K562 (cell line): Measurements from ENCODE around the gene LRMDA. TPM values are rescaled to one million over a fixed set of nuclear protein-coding genes. Genes with fewer than 3 reads are reported as not detected.

Experiments
- GATAD2A ChIP-seq: fragments of 450-650 bp; IDR thresholded peaks from 2 replicates; pipeline ENCODE4 v1.6.1; 2017
- MEF2A ChIP-seq: IDR thresholded peaks from 2 replicates; pipeline ENCODE4 v1.6.1; 2011; ENCODE audit warnings: low read depth, mild to moderate bottlenecking, low read length, moderate library complexity; ENCODE audit not compliant: control insufficient read depth
- TEAD2 ChIP-seq: fragments of 450-650 bp; IDR thresholded peaks from 2 replicates; pipeline ENCODE4 v1.6.1; 2016; ENCODE audit warnings: missing genetic modification characterization, control low read depth, missing compliant biosample characterization
- ZC3H4 ChIP-seq: sonication (generic); formaldehyde crosslinking; IDR thresholded peaks from 2 replicates; pipeline ENCODE4 v1.9.0; 2021; ENCODE audit warnings: missing genetic modification reagents, borderline replicate concordance
- ZFP1 ChIP-seq: fragments of 450-650 bp; formaldehyde crosslinking; IDR thresholded peaks from 2 replicates; pipeline ENCODE4 v1.4.0; 2020; ENCODE audit warnings: mild to moderate bottlenecking, mixed read lengths
- ZFP36 ChIP-seq: fragments of 150-350 bp; IDR thresholded peaks from 2 replicates; pipeline ENCODE4 v1.6.1; 2018; ENCODE audit warnings: low read length, low read depth; ENCODE audit not compliant: partially characterized antibody
- polyA plus RNA-seq, 8 experiments: library from polyadenylated mRNA; depleted of rRNA in 4 of 8; stranded (reverse) in 5 of 8; unstranded in 3 of 8; fragments of >200 nt; fragmentation: Nextera tagmentation in 2 of 8; fragmentation: Illumina TruSeq in 1 of 8; extraction: Ambion mirVana in 2 of 8; extraction: Trizol in 1 of 8; gene quantifications; 2 replicates each; pipeline versions ENCODE4 v1.2.1 to v1.2.3, GENCODE V29; 2011 to 2014; ENCODE audit warnings: inconsistent platforms in 1 of 8, missing spikeins in 1 of 8
- total RNA-seq, 7 experiments: library from RNA; depleted of rRNA in 6 of 7; stranded (reverse); fragments of >200 nt in 6 of 7; fragmentation: Illumina TruSeq in 2 of 7; extraction: Trizol in 2 of 7; gene quantifications; 2 replicates each; pipeline versions ENCODE4 v1.2.1 to v1.2.3, GENCODE V29; 2011 to 2021; ENCODE audit warnings: low replicate concordance in 1 of 7
- TF ChIP-seq, protein P1 (sequence below), 2 experiments: fragments of 450-650 bp in 1 of 2; IDR thresholded peaks; 2 replicates each; pipeline ENCODE4 v1.6.1; 2011 to 2017; ENCODE audit warnings: low read depth in 2 of 2, antibody characterized with exemption in 1 of 2, borderline replicate concordance in 1 of 2, low read length in 1 of 2, mild to moderate bottlenecking in 1 of 2, mixed read lengths in 1 of 2; ENCODE audit not compliant: control insufficient read depth in 1 of 2
- TF ChIP-seq, protein P2 (sequence below): fragments of 250-450 bp; sonication (Bioruptor Pico); IDR thresholded peaks from 2 replicates; pipeline ENCODE4 v1.8.0; 2022; ENCODE audit warnings: moderate library complexity, mild to moderate bottlenecking, inconsistent platforms

The LRMDA gene
- total and polyA plus RNA-seq, 9 of the 15 experiments (the other 6 are each of a cell fraction or from before 2014, with no cell fraction given), result 0.25 TPM; not detected in 8

DNA sequence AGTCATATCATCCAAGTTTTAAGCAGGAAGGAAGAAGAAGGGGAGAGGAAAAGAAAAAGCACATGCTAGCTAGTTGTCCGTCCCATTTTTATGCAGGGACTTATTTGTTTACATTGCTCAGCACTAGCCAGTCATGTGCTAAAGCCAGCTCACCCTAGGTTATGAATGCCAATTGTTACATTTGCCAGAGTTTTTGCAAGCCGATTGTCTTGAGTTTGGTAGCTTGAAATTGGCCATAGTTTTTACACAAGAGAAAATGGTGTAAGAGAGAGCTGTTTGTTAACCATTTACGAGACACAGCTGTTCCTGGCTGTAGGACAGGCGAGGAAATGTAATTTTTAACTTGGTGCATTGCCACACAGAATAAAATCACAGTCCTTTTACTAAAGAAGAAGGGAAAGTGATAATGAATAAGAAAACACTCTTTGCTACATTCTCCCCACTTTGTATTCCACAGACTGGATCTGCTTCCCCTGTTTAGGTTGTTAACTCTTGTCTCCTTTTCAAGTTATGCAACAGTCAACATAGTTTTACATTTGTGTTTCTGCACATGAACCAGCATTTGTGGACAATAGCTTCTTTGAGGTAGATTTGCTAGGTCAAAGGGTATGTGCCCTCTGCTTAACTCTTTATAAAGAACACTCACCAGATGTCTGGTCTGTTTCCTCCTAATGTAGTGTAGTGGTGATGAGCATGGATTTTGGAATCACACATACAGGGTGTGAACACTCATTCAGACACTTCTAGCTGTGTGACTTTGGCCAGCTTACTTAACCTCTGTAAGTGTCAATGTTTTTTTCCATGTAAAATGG lies 357.2 kb downstream of the LRMDA start (continued):
- TF ChIP-seq MEF2A, result no peak
- TF ChIP-seq GATAD2A, result no peak
- TF ChIP-seq ZFP1 (CRISPR knock-in tag), result no peak
- TF ChIP-seq, protein P1, sequence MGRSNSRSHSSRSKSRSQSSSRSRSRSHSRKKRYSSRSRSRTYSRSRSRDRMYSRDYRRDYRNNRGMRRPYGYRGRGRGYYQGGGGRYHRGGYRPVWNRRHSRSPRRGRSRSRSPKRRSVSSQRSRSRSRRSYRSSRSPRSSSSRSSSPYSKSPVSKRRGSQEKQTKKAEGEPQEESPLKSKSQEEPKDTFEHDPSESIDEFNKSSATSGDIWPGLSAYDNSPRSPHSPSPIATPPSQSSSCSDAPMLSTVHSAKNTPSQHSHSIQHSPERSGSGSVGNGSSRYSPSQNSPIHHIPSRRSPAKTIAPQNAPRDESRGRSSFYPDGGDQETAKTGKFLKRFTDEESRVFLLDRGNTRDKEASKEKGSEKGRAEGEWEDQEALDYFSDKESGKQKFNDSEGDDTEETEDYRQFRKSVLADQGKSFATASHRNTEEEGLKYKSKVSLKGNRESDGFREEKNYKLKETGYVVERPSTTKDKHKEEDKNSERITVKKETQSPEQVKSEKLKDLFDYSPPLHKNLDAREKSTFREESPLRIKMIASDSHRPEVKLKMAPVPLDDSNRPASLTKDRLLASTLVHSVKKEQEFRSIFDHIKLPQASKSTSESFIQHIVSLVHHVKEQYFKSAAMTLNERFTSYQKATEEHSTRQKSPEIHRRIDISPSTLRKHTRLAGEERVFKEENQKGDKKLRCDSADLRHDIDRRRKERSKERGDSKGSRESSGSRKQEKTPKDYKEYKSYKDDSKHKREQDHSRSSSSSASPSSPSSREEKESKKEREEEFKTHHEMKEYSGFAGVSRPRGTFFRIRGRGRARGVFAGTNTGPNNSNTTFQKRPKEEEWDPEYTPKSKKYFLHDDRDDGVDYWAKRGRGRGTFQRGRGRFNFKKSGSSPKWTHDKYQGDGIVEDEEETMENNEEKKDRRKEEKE (IDR thresholded peaks at IDR 0.05; ENCODE audit: borderline replicate concordance in 1 of 2, control insufficient read depth in 1 of 2, low read depth in 2 of 2, low read length in 1 of 2), result no peak
- no peak for TF ChIP-seq ZFP36
- TF ChIP-seq ZC3H4, result no peak
- TF ChIP-seq, protein P2, sequence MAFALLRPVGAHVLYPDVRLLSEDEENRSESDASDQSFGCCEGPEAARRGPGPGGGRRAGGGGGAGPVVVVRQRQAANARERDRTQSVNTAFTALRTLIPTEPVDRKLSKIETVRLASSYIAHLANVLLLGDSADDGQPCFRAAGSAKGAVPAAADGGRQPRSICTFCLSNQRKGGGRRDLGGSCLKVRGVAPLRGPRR (CRISPR knock-in tag), result no peak
- TF ChIP-seq TEAD2 (tag), result no peak
- TF ChIP-seq, all 486 proteins: peak for 0
